GM19455 (cell line): Measurements from ENCODE around the gene LANCL1.
"Not testable (repeated sequence)": the region's sequence is repeated elsewhere in the genome, so short reads cannot be mapped to it uniquely, and the experiment has no call there.

ENCODE experiments used
- ATAC-seq: cut with Tn5 transposase; IDR thresholded peaks from one replicate; pipeline ENCODE4 v1.9.1; 2021; ENCODE audit not compliant: unreplicated experiment

LANCL1 gene

GRCh38 chr2:210459880-210460279 lies 16.7 kb downstream of the LANCL1 start:
- ATAC-seq = no peak

GRCh38 chr2:210459407-210459806 lies 17.2 kb downstream of the LANCL1 start:
- ATAC-seq = no peak

GRCh38 chr2:210458395-210458794 lies 18.2 kb downstream of the LANCL1 start:
- no peak for ATAC-seq

DNA sequence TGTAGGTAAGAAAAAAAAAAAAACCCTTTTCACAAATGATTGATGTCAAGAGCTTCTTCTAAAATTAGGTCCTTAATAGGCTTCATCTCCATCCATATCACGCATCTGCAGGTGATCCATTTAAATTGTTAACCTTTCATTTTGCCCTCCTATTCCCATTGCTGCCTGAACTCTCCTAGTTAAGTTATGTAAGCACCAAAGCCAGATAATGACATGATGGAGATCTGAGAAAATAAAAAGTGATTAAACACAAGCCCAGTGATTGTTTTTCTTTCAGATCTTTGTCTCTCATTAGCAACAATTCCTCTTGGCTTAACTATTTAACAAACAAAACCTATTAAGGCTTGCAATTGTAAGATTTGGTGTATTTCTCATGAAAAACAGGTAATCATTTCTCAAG lies 20.0 kb downstream of the LANCL1 start:
- ATAC-seq = no peak

DNA sequence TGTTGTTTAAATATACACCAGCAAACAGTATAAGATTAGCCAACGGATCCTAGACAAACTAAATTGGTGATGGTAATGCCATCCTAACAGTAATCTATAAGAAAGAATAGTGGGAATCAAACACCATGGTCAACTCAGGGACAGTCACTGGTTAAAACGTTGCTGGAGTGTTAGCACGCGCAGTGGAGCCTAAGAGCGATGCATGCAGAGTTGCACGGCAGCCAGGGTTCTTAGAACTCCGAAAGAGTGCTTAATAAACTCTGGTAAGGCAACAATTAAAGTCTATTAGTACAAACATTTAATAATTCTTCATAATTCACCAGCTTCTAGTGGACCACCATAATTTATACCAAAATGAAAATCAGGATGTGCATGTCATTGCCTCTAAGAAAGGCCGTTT lies 22.2 kb downstream of the LANCL1 start:
- no peak for ATAC-seq

DNA sequence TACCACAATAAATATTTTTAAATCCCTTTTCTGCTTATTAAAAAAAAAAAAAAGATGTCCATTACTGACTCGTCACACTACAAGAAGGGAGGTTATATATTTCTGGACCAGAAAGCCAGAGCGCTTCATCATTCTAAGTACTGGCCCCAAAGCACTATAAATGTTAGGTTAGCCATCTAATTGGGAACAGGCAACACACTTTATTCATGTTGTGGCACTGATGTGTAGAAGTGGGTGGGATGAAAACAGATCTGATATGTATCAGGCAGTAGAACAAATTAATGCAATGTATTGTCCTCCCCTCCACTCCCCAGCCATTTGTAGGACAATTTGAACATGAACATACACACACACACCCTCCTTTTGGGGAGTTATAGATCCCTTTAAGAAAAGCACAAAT lies 24.4 kb downstream of the LANCL1 start:
- ATAC-seq = no peak

GRCh38 chr2:210450942-210451341 lies 25.6 kb downstream of the LANCL1 start:
- ATAC-seq = not testable (repeated sequence)

- ATAC-seq = no peak
Measured at GRCh38 chr2:210445732-210446131, 30.8 kb downstream of the LANCL1 start.

GRCh38 chr2:210445116-210445707 lies 31.3 kb downstream of the LANCL1 start:
- ATAC-seq = no peak

DNA sequence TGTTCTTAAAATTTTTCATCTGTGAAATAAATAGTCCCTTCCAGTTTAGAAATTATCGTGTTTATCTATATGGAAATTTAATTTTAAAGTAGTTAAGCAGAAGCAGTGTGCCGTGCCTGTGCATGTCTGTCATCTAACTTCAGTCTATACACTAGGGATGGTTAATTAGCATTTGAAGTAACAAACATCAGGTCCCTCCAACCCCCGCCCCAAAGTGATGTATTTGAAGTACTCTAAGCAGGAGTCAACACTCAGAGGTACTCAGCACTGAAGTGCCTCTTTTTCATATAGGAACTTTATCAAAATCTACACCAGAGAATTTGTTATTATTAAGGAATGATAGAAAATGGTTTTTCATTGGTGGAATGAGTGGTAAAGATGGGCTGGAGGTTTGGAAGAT lies 33.0 kb downstream of the LANCL1 start:
- ATAC-seq = no peak

GRCh38 chr2:210442878-210443277 lies 33.7 kb downstream of the LANCL1 start:
- no peak for ATAC-seq

DNA sequence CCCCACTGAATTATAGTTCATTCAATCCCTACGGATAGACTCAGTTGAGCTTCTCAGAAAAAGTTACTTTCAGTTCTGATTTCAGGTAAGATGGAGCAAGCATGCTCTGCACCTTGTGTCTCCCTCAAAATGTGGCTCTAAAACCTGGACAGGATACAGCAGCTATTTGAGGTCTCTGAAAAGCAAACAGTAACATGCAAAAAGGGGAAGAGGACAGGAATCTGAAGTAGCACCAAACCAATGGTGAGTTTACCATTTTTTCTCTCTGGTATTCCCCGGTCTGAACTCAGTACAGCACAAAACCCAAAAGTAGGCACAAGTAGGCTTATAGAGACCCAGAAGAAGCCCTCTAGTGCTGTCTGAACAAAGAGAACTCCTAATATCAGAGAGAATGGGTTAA lies 34.1 kb downstream of the LANCL1 start:
- ATAC-seq = no peak

DNA sequence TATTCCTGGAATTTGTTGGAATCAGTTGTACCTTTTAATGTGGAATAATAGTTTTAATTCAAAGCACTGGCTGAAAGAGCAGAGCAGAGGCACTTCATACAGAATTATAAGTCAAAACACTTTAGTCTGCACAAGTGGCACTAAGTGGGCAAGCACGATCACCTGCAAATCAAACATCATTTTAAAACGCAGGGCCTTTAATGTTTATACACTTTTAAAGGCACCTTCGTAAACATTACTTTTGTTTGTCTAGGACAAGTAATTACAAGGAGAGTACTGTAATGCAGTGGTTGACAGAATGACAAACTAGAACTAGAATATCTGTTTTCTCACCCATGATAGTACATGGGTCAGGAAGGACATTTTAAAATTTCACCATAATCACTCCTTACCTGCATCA lies 36.4 kb downstream of the LANCL1 start:
- no peak for ATAC-seq

DNA sequence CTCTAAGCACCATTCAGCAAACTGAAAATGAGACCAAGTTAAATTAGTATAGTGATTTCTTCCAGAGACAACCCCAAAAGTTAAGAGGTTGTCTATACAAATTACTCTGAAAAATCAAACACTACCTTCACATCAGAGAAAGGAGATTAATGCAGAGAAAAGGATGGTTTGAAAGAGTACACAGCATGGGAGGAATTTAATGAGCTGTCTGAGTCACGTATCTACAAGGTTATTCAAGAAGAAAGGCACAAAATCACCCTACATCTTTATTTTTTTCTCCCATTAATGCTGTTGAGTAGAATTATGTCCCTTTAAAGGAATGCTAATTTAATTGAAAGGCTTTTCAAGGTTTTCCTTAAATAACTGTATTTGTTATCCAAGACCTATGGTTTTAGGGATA lies 41.1 kb downstream of the LANCL1 start:
- no peak for ATAC-seq

DNA sequence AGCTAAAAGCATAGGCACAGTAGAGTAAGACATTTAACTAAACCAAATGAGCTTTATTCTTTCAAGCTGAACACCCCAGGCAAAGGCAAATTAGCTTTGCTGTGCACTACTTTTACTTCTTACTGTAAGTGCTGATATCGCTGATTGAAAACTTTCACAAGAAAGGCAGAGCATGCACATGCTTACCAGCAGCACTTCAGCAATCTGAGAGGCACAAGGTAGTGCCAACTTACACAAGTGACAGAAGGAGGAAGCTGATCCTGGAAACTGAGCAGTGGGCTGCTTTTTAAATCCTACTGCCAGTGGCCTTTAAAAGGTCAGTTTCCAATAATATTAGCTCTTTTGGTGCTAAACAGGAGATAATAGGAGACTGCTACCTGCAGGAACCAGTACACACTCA lies 43.9 kb downstream of the LANCL1 start:
- ATAC-seq = no peak

DNA sequence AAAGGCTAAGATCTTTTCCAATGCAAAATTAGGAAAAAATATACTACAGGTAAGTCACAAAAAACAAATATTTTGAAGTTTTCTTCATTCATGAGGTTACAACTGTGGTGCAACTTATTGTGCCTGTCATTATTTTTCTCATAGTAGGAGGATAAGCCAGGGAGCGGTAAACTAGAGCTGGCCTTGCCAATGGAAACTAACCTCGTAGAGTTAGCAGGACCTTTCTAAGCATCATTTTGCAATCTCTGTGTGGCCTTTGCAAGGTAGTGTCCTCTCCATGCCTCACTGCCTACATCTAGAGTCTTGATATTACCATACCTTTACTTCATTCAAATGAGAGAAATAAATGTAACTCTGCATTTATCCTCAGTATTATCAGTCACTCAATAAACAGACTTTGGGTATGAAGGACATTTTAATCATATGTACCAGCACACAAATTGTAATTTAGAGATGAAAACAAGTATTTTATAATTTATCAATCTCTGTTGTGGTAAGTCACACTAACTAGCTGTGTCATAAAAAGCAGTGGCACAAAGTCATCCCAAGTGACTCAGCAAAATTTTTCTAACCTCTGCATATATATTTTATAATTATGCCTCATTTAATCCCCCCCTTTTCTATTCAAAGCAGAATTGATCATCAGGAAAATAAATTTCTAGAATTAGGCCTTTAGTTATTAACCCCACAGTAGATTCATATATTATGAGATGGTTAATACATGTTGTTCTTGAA lies 47.0 kb downstream of the LANCL1 start:
- ATAC-seq = no peak

DNA sequence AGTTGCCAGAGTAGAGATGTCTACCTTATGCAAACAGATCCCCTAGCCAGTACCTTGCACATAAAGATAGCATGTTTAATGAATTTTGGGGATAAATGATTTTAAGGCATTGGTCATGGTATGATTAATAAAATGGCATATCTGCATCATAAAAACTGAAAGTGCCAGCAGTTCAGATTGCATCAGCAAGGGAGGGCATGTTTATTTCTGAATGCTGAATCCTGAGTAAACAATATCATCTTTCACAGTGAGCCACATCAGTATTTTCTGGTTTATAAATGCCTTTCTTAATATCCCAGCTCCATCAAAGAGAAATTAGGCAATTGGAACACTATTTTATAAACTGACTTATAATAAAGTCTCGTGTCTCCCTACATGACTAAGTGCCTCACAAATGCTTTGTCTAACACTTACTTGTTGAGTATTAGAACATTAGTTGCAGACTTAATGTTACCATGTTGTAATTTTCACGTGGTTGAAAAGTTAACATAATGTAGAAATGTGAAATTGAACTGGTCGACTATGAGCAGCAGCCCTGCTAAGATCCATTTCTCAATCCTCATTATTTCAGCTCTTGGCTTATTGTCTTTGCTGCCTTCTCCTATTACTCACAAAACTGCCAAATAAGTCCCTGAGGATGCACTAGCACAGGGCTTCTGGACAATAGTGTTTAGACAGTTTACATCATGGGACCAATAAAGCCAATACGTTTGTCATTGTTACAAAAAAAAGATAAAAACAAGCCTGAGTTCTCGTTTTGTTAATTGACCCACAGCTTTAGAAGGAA lies 48.0 kb downstream of the LANCL1 start:
- ATAC-seq = no peak

DNA sequence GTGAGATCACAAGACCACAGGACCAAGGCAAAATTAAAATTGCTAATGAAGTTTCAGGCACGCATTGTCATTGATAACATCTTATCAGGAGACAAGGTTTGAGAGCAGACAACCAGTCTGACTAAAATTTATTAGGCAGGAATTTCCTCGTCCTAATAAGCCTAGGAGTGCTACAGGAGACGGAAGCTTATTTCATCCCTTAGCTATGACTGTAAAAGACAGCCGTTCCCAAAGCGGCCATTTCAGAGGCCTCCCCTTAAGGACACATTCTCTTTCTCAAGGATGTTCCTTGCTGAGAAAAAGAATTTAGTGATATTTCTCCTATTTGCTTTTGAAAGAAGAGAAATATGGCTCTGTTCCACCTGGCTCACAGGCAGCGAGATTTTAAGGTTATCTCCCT lies 49.2 kb downstream of the LANCL1 start:
- not testable (repeated sequence) for ATAC-seq

DNA sequence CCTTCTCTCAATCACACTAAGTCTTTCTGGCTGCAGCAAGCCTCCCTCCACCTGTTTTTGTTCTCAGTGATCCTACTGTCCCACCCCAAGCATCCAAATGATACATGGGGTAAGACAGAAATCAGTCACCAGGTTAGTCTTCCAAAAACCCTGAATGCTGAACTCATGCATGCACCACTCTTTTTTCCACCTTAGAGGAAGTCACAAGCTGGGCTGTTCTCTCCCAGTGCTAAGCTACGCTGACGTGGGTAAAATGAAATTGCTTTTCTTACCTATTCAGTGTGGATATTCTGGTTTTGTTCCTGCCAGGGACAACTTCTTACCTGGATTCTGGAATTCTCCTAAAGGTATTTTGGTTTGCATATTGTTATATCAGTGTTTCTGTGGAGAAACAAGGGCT lies 54.2 kb downstream of the LANCL1 start:
- no peak for ATAC-seq

- ATAC-seq = no peak
Measured at GRCh38 chr2:210421916-210422315, 54.6 kb downstream of the LANCL1 start.

DNA sequence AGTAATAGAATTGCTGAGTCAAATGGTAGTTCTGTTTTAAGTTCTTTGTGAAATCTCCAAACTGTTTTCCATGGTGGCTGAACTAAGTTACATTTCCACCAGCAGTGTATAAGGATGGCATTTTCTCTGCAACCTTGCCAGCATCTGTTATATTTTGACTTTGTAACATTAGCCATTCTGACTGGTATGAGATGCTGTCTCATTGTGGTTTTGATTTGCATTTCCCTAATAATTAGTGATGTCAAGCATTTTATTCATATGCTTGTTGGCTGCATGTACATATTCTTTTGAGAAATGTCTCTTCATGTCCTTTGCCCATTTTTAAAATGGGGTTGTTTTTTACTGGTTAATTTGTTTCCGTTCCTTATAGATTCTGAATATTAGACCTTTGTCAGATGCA lies 63.9 kb downstream of the LANCL1 start:
- no peak for ATAC-seq

- ATAC-seq = no peak
Measured at GRCh38 chr2:210410542-210410941, 66.0 kb downstream of the LANCL1 start.
